NOMO-1 treated with DMSO at 0.1 percent for 48 hours (cell line): Measurements from ENCODE around the gene ELMOD3.
A peak's percentile ranks its signal among the peaks of the same experiment; 100 is the strongest.
"Not testable (repeated sequence)": the region's sequence is repeated elsewhere in the genome, so short reads cannot be mapped to it uniquely, and the experiment has no call there.

ENCODE experiments used
- DNase-seq: peaks from one replicate; lab custom pipeline; 2025; ENCODE audit not compliant: unreplicated experiment; lab: John Stamatoyannopoulos, UW

ELMOD3 gene

DNA sequence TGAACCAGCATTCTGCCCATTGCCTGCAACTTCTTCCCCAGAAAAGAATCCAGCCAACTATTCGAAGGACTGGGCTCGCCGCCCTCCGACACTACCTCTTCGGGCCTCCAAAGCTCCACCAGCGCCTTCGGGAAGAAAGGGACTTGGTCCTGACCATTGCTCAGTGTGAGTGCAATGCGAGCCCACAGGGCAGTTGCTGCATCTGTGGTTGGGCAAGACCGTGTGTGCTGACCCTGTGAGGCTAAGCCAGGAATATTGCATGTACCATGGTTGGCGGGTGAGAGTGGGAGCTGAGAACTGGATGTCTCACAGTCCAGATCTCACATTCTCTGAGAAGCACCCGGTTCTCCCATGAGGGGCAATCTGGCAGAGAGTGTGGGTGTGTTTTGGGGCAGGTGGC lies 16.5 kb downstream of the ELMOD3 start:
- no peak for DNase-seq

DNA sequence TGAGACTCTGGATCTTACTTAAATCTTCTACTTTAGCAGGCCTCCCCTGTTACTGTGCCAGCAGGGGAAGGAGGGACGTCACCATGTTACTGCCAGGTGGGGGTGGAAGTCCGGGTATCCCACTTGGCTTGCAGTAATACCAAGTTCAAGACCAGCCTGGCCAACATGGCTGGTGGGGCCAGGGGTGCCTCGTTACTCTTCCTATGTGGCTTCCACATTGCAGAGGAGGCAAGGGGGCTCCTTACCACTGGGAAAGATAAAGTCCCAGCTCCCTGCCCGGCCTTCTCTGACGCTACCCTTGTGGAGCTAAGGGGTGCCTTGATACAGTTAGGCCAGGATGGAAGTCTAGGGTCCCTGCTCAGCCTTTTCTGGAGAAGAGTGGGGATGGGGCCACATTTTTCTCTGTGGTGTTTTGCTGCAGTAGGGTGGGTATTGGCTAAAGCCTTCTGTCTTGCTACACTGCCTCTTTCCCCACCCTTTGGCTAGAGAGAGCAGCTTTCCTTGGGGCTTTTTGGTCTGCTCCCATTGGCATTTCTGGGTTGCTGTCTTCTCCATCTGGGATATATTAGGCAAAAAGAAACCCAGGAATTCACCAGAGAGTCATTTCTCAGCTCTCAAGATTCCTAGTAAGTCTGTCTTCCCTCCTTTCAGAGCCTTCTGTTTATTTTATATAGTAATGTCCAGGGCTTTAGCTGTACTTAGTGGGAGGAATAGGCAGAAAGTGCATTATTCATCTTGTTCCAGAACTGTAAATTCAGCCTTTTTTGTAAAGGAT lies 21.9 kb downstream of the ELMOD3 start:
- DNase-seq: no peak

DNA sequence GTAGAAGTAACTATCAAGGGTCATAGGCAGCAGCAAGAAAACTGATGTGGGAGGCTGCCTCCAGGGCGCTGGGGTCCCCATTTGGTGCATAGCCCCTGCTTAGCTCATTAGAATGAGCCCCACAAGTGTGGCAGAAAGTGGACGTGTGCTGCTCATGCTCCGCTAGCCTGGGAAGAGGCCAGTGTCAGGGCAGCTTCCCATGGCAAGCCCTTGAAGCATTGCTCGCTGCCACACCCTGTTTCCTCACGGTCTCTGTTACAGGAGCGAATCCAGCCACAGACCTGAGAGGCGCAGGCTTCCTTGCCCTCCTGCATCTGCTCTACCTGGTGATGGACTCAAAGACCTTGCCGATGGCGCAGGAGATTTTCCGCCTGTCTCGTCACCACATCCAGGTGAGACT lies 22.5 kb downstream of the ELMOD3 start:
- DNase-seq: no peak

DNA sequence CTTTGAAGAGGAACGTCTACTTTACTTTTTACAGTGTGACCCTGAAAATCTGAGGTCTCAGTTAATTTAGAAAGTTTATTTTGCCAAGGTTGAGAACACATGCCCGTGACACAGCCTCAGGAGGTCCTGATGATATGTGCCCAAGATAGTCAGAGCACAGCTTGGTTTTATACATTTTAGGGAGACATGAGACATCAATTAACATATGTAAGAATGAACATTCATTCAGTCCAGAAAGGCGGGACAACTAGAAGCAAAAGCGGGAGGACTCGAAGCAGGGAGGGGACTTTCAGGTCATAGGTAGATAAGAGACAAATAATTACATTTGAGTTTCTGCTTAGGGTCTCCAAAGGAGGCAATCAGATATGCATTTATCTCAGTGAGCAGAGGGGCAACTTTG lies 23.7 kb downstream of the ELMOD3 start:
- no peak for DNase-seq

DNA sequence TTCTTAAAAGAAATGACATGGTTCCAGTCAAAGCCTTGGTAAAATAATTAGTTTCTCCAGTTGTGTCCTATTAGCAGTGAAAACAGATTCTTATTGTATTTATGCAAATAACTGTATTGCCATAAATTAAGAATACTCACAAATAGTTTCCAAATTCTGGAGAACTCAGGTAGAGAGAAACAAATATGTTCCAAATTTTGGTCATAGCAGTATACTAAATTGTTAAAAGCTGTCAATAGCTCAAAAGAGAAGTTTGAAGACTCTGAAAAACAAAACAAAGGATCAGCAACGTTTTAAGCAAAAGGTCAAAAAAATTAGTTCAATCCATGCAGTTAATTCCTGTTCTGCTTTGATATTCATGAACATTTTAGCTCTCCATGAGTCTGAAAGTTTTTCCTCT lies 25.5 kb downstream of the ELMOD3 start:
- no peak for DNase-seq

DNA sequence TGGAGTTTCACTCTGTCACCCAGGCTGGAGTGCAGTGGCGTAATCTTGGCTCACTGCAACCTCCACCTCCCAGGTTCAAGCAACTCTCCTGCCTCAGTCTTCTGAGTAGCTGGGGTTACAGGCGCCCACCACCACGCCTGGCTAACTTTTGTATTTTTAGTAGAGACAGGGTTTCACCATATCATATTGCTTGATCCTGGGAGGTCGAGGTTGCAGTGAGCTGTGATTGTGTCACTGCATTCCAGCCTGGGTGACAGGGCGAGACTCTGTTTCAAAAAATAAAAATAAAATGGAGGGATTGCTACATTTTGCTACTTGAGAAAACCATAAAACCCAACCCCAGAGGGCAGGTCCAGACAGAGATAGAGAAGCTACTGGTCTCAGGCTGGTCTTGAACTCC lies 28.6 kb downstream of the ELMOD3 start:
- not testable (repeated sequence) for DNase-seq

DNA sequence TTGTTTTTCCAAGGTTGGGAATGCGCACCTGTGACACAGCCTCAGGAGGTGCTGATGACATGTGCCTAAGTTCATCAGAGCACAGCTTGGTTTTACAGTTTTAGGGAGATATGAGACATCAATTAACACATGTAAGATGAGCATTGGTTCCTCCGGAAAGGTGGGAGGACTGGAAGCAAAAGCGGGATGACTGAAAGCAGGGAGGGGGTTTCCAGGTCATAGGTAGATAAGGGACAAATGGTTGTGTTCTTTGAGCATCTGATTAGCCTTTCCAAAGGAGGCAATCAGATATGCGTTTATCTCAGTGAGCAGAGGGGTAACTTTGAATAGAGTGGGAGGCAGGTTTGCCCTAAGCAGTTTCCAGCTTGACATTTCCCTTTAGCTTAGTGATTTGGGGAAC lies 29.3 kb downstream of the ELMOD3 start:
- no peak for DNase-seq

DNA sequence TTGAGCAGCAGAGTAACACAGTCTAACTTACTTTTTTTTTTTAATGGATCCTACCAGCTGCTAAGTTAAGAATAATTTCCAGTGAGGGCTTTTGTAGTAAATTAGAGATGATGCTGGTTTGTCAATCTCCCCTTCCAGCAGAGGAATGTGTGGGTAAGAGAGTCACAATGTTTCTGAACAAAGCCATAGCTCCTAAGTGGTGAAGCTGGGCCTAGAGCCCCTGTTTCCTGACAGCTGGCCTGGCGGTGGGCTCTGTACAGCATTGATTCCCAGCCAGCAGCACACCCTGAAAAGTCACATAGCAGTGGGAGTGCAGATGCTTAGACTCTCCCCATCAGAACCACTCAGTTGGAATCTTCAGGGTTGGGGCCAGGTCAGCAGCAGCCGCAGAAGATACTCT lies 31.2 kb downstream of the ELMOD3 start:
- DNase-seq: no peak

DNA sequence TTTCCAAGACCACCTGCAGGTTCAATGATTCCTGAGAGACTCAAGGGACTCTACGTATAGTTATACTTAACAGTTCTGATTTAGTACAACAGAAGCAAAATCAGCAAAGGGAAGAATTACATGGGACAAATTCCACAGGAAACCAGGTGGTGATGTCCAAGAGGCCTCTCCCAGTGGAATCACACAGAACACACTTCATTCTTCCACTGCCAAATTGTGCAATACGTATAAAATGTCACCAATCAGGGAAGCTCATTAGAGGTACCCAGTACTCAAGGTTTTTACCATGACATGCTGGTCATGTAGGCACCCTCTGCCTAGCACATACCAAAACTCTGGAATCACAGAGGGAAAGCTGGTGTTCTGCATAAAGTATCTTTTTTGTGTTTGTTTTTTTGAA lies 33.2 kb downstream of the ELMOD3 start:
- no peak for DNase-seq

DNA sequence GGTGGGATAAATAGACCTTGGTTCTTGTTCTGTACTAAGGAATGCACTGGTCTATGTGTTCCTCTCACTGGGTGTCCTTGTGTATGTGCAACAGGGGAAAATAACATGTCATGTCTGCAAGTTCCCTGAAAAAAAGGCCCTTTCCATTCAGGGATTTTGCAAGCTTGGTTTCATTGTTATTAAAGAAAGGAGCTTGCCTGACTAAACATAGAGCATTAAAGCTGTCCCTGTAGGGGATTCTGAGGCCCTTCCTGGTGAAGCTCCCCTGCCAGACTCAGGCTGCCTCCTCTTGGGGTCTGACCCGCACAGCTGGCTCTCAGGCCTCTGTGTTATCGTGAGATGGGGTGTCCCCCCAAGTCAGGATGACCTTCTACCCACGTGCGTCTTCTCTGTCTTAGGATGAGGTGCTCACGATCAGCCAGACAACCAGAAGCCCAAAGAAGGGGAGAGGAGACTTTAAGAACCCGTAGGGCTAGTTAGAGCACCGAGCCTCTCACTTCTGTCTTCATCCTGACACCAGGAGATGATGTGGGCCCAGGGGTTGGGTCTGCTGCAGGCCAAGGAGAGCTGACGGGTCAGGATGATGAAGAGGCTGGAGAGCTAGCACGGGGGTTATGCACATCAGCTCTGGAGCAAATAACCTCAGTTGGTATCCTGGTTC lies 34.4 kb downstream of the ELMOD3 start:
- DNase-seq: no peak

DNA sequence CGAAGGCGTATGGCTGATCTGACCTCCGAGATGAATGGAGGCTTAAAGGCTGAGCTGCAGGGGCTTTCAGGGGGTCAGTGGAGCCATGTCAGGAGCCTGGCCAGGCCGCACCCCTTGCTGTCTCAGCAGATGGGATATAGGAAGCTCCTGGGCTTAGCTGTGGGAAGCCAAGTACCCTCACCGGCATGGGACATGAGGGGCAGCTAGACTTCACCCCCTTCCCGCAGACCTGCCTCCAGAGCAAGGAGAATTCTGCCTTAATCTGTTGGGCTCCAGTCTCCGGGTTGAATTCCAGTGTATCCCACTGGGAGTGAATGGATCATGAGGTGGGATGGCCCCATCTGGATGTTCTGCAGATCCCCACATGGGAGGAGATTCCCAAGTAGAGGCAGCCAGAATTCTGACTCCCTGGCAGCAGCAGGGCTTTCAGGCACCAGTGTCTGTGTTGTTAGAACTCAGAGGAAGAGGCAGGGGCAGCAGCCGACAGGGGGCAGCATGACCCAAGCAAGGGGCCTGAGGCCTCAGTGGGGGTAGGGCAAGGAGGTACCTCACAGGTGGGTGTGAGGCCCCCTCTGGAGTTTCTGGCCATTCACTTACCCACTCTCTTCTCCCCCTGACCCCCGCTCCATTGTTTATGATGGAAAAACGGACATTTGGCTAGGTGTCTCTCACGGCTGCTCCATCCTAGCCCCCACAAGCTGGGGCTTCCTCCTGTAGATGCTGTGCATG lies 36.5 kb downstream of the ELMOD3 start:
- peak; percentile 12 for DNase-seq

DNA sequence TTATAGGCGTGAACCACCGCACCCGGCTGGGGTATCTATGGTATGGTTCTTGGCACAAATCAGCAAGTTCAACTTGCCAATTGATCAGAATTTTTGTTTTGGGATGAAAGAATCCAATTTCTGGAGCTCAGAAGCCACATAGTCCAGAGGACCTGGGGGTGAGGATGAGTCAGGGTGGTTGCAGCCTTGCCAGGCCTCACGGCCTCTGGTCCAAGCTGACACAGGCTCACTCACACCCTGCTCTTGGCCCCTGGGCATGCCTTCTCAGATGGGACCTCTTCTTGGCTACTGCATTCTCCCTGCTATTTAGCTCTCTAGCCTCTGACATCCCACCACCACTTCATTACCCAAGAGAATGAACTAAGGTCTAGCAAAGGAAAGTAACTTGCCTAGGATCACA lies 39.3 kb downstream of the ELMOD3 start:
- no peak for DNase-seq

DNA sequence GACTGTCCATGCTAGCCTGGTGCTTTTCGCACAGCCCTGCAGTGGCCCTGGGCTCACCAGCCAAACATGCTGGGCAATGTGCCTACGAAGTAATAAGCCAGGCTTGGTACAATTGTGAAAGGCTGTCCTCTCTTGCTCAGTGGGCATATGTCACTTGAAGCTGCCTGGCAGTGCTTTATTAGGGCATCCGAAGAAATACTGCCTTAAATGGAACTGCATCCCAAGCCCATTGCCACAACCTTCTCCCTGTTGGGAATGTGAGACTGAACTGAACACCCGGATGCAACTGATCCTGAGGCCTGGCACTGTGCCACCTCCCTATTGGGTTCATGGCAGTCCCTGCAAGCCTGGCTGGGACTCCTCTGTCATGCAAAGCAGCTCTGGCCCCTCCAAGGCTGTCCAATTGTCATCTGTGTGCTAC lies 39.7 kb downstream of the ELMOD3 start:
- DNase-seq: no peak

DNA sequence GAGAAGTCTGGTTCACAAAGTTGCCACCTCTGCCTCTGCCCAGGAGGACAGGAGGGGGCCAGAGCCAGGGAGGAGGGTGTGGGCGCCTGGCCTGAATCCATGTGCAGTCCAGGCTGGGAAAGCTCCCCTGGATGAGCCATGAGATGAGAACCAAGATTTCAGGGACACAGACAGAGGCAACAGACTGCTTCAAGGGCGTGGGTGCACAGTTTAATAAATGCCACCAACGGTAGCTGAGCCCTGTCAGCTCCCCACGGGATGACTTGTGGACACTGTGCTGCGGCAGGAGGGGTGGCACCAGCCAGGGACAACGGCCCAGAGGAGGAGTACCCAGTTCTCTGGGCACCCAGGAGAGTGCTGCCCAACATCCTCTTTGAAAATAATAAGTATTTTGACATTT lies 40.4 kb downstream of the ELMOD3 start:
- no peak for DNase-seq

DNA sequence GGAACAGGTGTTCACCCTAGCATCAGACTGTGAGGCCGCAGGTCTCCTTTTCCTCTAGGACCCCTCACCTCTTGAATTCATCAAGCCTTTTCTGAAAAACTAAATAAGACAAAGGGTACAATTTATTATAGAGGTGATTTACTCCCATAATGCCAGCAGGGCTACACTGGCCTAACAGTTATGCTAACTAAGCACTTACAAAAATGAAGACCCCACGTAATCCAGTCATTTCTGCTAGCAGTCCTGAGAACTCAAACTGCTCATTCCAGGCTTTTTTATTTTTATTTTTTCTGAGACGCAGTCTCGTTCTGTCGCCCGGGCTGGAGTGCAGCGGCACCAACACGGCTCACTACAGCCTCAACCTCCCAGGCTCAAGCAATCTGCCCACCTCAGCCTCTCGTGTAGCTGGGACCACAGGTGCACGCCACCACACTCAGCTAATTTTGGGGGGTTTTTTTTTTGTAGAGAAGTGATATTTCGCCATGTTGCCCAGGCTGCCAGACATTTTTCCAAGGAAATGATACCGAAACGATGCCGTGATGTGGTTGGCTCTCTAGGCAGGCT lies 41.4 kb downstream of the ELMOD3 start:
- DNase-seq: no peak

DNA sequence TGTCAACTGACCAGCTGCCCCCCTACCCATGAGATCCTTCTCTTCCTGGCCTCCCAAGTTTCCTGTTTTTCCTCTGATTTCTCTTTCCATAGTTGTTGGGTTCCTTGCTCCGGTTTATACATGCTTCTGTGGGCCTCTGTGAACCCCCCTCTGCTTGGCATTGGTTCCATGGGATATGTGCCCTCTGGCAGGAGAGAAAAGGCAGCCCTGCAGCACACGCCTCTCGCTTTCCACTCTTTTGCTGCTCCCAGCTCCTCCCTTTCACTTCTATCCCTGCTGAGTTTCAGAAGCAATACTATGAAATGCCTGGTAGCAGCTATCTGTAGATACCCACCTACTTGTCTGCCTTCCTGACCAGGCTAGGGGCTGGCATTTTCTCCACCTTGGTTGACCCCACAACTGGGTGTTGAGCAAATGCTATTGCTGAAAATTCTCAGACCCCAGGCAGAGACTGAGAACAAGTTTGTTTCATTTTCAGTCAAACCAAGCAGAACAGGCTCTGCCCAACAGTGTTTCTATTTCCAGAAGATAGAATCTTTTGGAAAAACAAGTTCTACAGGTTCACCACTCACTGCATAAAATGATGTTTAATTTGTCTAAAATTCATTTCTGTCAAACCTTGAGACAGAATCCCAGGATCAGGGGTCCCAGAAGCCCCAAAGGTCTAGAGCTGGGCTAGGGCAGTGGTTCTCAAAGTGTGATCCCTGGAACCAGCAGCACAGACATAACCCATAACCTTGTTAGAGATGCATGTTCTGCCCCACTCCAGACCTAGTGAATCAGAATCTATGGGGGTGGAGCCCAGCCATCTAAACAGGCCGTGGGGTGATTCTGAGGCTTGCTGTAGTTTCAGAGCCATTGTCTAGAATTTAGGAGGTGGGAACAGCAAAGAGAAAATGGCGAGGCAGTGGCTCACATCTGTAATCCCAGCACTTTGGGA lies 42.2 kb downstream of the ELMOD3 start:
- DNase-seq: no peak

DNA sequence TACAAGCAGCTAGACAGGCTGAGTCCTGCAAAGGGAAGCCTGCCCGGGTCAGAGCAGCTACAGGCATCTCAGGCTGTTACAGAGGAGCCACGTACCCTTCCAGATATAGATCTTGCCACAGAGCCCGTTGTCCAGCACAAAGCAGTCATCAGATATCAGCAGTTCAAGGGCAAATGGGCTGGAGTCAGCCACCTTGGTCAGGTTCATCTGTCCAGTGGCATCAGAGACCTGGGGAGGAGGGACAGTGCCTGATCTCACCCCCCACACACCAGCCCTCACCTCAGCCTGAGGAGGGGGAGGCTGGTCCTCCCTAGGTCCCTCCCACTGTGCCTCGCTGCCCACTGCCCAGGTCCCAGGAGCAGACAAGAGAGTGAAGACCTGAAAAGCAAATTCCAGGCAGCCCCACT lies 43.4 kb downstream of the ELMOD3 start:
- DNase-seq: no peak

DNA sequence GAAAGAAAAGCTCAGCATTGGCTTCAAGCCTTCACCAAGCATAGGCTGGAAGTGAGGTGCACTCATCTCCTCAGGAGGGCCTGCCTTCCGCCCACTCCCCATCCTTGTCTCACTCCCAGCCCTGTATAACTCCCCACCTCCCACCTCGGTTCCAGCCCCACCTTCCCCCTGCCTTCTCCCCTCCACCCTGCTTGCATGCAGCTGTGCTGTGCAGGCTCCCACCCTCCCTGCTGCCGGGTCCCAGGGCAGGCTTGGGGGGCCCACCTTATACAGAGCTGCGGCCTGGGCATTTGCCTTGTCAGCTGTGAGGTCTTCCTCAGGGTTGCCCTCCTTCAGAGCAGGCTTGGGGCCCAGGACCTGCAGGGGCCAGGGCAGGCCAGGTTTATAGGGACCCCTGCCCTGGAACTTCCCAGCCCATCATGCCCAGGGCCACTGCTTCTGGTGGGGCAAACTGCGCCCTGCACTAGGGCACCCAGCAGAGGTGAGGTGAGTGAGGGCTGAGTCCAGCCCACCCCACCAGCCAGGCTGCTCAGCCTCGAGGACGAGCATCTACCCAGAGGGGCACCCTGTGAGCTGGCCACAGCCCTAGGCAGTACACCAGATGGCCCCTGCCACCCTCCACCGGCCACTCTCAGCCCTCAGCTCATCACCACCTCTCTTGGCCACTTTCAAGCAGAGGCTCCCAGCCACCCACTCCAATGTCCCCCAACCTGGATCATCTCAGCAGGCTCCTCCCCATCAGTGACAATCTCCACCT lies 44.0 kb downstream of the ELMOD3 start:
- DNase-seq: no peak

DNA sequence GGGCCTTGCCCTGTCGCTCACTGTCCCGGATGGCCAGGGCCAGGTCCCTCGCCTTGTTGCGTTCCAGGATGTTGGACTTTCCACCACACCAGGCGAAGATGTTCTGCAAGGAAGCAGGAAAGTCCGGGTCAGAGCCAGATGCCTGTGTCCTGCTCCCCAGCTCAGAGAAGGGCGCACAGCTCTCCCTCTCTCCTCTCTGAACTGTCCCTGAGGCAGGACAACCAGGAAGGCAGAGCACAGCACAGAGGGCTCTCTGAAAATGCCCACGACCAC lies 44.5 kb downstream of the ELMOD3 start:
- no peak for DNase-seq

DNA sequence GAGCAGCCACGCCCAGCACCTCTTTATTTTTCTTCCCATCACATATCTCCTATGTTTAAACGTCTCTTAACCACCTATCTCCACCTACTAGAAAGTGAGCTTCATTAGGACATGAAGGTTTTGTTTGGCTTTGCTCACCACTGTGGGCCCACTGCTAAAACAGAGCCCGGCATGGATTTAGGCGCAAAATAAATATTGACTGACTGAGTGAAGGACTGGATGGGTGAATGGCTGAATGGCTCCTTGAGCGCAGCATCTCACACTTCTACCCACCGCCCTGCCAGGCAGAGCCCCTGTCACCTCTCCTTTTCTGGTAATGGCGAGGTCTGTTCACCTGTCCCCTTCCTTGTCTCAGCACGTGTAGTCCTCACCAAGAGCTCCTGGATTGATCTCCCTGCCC lies 45.5 kb downstream of the ELMOD3 start:
- DNase-seq: no peak
